ENCODE measurements around the gene C11orf65. TPM values are rescaled to one million over a fixed set of nuclear protein-coding genes. Genes with fewer than 3 reads are reported as not detected.

The C11orf65 gene
- total RNA-seq, 2 donors from 2014 or later = 0.50 to 0.64 TPM

DNA sequence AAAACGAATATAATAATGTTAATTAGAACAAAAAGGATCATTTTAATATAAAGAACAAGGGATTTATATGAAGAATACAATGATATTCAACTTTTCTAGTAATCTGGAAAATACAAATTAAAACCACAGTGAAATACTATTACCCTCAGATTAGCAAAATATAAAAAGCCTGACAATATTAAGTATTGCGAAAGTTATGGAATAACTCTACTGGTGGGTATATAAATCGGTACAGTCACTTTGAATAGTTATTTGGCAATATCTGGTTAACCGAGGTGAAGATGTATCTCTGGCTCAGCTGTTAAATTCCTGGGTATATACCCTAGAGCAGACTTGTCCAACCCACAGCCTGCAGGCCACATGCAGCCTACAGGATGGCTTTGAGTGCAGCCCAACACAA lies 125.7 kb downstream of the C11orf65 start:
- intact Hi-C loops (cut with DNase I) = no loop called here
- no peak overlapping the region for H3K27ac ChIP-seq
- H3K9ac ChIP-seq (ENCODE audit: low read depth in 2 of 2, low read length in 2 of 2) = no peak overlapping the region
- H3K4me3 ChIP-seq = no peak overlapping the region
- H3K9me3 ChIP-seq = no peaks in the 10 kb centered on the region
- no peak for DNase-seq
- no peaks in the 10 kb centered on the region for H3K36me3 ChIP-seq
- no peaks in the 10 kb centered on the region for H3K4me1 ChIP-seq
- no peak for TF ChIP-seq CTCF (IDR thresholded peaks at IDR 0.05)
- no peaks in the 10 kb centered on the region for H3K27me3 ChIP-seq

DNA sequence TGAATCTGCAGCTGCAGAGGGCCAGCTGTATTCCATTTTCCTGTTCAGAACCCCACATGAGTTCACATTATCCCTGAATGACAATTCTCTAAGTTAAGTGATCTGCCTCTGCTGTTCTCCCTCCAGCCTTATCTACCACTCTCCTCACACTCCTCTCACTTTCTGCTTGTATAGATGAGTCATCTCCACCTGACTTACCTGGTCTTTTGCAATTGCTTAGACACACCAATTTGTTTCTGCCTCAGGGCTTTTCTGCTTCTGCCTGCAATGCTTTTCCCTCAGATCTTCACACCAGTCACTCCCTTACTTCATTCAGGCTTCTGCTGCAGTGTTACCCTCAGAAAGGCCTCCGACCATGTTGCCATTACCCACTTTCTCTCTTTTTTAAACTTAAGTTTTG lies 126.4 kb downstream of the C11orf65 start:
- intact Hi-C loops (cut with DNase I) = no loop called here
- Histone ChIP-seq H3K4me3 (no peak overlapping the region), H3K4me1 (no peaks in the 10 kb centered on the region), H3K36me3 (no peaks in the 10 kb centered on the region), H3K27ac (no peak overlapping the region), H3K9ac (ENCODE audit: low read depth in 2 of 2, low read length in 2 of 2) (no peak overlapping the region), H3K9me3 (no peaks in the 10 kb centered on the region), H3K27me3 (no peaks in the 10 kb centered on the region)
- TF ChIP-seq CTCF (IDR thresholded peaks at IDR 0.05) = no peak
- DNase-seq = no peak

DNA sequence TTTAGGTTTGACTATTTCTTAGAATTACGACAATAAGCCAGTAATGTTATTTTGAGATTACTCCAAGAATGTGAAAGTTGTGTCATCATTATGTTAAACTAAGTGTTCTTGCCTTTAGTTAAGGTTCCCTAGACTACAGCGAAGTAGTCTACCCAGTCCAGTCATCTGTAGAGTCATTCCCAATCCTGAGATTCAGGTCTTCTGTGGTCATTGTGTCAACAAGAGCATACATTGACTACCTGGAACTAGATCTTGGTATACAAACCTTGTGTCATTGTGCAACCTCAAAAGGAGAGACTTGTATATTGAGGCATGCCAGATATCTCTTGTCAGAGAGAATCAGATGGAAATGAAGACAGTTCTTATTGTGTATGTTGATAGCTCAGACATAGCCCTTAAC lies 128.6 kb downstream of the C11orf65 start:
- no peaks in the 10 kb centered on the region for H3K9me3 ChIP-seq
- no peak overlapping the region for H3K27ac ChIP-seq
- H3K9ac ChIP-seq (ENCODE audit: low read depth in 2 of 2, low read length in 2 of 2) = no peak overlapping the region
- no peaks in the 10 kb centered on the region for H3K27me3 ChIP-seq
- no peaks in the 10 kb centered on the region for H3K4me1 ChIP-seq
- intact Hi-C loops (cut with DNase I) = no loop called here
- no peak overlapping the region for H3K4me3 ChIP-seq
- TF ChIP-seq CTCF (IDR thresholded peaks at IDR 0.05) = no peak
- no peaks in the 10 kb centered on the region for H3K36me3 ChIP-seq
- no peak for DNase-seq

- Histone ChIP-seq H3K27me3 (no peaks in the 10 kb centered on the region), H3K4me3 (no peak overlapping the region), H3K9me3 (no peaks in the 10 kb centered on the region), H3K36me3 (no peaks in the 10 kb centered on the region), H3K4me1 (no peaks in the 10 kb centered on the region), H3K9ac (ENCODE audit: low read depth in 2 of 2, low read length in 2 of 2) (no peak overlapping the region), H3K27ac (no peak overlapping the region)
- no peak for DNase-seq
- TF ChIP-seq CTCF (IDR thresholded peaks at IDR 0.05) = no peak
- intact Hi-C loops (cut with DNase I) = no loop called here
Measured at GRCh38 chr11:108333403-108333899, 133.9 kb downstream of the C11orf65 start.

Other genes with a start within 250 kb of the C11orf65 start
- 10 to 100 TPM; 10.8 to 14.0 TPM for gene NPAT, start 244.9 kb downstream of the C11orf65 start, total RNA-seq
- 10 to 100 TPM; 28.3 to 30.1 TPM for gene ATM, start 244.5 kb downstream of the C11orf65 start, total RNA-seq
- 10 to 100 TPM; 15.8 to 19.6 TPM for gene POGLUT3, start 30.9 kb upstream of the C11orf65 start, total RNA-seq
- 10 to 100 TPM; 32.2 to 41.8 TPM for gene EXPH5, start 126.2 kb upstream of the C11orf65 start, total RNA-seq
- gene DDX10, start 197.5 kb upstream of the C11orf65 start, total RNA-seq = 10 to 100 TPM; 12.6 to 17.6 TPM